ENCODE data around the gene NDUFAF8.
A peak's percentile ranks its signal among the peaks of the same experiment; 100 is the strongest.

Gene NDUFAF8

DNA sequence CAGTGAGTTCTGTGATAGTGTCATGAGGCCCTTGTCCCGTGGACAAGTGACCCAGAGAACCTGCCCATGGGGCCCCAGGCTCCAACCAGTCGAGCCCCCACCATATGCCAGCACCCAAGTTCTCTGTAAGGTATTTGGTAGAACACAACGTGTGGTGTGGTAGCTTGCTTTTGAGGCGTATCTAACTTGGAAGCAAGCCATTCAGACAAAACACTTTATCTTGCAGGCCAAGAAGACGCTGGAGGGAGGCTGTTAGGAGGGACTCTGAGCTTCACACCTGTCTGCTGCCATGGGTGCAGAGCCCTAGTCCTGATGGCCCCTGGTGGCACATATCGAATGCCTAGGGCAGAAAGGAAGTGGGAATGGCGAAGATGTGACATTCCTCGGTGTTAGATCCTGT is 1.6 kb downstream of the NDUFAF8 start:
- no peak for DNase-seq

DNA sequence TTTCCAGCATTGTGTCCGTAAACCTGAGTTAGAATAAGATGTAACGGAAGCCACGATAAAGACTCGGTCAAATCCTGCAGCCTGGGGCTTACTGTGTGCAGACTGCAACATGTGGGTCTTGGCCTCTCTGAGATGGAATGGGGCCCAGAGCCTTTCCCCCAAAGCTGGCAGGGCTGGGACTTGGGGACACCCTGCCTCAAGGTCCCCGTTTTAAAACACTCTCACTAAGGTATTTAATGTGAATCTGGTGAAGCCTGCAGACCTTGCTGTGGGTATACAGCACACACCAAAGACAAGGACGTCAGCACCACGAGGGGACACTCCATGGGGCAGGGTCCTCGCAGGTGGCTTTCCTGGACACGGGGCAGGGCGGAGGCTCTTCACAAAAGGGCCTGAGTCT is 2.1 kb downstream of the NDUFAF8 start:
- DNase-seq: no peak

DNA sequence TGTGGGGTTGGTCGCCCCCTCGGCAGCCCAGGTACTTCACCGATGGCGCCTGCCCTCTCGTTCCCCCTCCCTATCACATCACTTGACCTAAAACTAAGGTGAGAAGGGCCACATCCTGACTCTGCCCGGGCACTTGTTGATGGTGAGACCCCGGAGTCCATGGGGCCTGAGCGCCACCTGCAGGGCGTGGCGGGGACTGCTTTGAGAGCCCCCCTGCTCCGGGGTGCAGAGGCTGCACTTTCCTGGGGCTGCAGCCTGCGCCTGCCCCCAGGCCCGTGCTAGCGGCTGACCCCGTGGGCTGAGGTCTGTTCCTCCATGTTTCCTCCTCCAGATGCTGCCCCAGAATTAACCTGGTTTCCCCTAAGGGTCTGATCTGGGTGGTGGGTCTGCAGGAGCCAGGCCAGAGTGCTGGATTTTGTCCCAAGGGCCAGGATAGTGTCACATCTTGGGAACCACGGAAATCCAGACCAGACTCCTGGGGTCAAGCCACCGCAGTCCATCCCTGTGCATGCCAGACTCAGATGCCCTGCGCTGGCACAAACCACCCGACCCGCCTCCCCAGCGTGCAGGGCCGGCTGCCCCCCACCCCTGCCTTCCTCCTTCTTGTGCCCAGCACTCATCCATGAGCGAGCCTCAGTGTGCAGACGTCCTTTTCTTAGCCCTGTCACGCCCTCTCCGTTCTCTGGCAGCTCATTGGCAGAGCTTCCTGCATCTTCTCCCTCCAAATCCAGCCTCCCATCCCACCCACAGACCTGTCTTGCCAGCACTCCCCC is 2.7 kb downstream of the NDUFAF8 start:
- peak; percentile 73 for DNase-seq

DNA sequence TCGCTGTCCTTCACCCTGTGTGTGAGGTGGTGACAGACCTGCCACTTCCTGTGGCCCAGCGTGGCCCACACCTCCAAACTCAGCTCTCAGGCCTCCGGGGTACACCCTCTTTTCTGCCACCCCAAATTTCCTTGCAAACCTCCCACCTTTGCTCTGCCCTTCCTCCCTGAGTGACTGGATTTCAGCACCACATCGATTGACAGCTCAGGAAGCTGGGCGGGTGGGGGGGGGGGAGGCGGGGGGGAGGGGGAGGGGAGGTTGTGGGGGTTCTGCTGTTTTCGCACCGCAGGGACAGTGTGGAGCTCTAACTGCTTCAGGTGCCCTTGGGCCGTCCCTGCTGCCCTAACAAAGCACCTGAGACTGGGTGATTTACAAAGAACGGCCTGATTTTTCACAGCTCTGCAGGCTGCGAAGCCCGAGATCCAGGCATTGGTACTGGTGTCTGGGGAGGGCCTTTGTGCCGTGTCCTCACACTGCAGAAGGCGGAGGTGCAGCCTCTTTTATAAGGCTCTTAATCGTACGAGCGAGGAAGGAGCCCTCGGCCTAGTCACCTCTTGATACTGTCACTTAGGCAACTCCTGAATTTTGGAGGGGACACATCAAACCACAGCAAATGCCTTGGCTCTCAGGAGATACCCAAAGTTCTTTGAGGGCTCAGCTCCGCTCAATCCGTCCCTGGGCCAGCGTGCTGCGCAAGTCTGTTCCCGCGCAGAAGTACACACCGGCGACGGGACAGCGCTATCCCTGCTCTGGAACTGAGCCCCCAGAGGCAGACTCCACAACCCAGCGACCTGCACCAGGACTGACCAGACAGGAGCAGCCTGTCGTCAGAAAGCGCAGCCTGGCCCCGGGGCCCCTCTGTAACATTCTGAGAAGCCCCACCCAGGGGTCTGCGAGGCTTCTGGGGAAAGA is 3.6 kb downstream of the NDUFAF8 start:
- no peak for DNase-seq

DNA sequence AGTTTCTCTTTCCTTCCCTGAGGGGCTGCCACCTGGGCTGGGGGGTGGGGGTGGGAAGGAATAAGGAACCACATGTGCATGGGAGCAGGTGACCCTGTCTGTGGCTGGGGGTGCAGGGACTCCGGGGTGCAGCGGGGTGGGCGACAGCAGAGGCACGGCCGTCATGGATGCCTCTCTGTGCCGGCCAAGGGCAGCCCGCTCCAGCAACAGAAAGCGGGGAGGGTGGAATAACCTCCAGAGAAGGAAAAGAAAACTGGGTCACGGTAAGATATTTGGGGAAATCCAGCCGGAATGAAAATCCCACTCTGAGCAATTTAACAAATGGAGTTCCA is 4.2 kb downstream of the NDUFAF8 start:
- no peak for DNase-seq

DNA sequence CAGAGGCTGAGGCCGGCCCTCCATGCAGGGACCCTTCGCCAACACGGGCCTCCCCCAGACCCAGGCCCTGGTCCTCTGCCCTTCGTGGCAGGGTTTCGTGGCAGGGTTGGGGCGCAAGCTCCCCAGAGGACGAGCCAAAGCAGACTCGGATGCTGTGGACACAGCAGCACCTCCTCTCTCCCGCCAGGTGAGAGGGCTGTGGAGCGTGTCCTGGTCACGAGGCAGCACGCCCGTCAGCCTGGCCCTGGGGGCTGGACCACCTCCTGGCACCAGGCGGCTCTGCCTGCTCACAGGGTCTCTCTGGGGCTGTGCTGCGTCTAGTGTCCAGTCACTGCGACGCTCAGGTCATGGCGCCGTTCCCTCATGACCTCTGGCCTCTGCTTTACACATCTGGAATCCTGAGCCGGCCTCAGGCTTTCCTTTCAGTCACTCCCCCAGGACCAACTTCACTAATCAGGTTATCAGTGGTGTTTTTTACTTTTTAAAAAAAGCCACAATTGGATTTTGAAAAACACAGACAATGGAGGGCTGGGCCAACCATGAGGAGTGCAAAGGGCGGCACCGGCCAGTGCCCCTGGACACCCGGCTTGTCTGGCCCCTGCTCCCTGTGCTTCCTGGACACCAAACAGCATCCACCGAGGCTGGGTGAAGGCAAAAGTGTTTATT is 5.4 kb downstream of the NDUFAF8 start:
- no peak for DNase-seq

DNA sequence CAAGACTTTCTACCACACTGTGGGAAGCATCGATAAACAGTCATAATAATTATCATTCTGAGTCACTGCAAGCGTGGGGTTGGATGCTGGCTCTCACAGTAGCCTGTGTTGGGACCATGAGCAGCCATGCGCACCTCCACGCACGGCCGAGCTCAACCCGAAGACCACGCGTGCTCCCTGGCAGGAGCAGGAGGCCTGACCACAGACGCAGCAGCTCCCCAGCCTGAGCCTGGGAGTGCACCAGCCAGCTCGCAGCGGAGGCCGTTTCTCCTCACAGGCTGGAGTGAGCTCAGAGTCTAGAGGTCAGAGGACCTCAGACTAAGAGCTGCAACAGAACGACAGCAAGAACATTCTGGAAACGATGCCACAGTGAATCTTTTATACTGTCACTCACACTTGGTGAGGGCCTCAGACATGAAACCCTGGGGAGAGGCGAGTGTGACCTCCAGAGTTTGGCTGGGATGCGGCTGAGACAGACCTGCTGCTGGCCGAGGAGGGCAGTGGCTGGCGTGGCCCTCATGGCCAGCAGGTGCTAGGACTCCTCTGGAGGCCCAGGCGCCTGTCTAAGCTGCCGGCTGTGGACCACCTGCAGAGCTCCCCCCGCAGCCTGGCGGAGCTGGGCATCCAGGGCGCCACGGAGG is 6.0 kb downstream of the NDUFAF8 start:
- no peak for DNase-seq

DNA sequence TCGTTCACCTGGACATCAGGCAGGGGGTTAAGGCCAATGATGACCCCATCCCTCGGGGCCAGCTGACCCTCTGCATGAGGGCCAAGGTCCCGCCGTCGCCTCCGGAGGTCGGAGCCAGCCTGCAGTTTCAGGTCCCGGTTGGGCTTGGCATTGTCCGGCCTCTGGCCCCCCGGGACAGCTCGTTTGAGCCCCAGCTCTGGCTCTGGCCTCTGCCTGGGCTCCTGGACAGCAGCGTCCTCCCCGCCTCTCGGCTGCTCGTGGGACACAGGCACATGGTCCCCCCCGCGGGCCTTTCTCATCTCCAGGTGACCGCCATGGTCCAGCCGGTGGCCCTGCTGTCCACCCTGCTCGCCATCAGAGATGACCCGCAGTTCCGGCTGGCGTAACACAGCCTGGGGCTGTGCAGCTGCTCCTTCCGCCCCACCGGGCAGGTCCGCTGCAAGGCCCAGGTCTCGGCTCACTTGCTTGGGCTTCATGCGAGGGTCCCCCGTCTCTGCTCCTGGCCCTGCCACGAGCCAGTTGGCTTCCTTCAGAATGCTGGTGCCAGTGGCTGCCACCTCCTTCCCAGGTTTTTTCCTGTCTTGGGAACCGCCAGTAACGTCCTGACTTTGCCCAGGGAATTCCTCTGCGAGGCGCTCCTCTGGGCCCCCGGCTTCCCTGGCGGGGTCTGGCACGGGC is 6.7 kb downstream of the NDUFAF8 start:
- no peak for DNase-seq

DNA sequence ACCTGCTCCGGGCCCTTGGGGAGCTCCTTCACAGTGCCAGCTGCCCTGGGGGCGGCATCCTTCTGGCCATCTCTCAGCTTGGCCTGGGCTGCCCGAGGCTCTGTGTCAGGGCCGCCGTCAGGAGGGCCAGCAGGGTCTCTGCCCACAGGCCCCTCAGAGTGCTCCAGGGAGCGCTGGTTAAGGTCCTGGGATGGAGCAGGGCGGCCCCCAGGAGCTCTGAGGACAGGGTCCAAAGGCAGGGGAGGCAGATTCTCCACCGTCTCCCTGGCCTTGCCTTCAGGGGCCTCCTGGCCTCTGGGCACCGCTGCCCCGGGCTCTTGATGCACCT is 7.2 kb downstream of the NDUFAF8 start:
- DNase-seq: no peak

DNA sequence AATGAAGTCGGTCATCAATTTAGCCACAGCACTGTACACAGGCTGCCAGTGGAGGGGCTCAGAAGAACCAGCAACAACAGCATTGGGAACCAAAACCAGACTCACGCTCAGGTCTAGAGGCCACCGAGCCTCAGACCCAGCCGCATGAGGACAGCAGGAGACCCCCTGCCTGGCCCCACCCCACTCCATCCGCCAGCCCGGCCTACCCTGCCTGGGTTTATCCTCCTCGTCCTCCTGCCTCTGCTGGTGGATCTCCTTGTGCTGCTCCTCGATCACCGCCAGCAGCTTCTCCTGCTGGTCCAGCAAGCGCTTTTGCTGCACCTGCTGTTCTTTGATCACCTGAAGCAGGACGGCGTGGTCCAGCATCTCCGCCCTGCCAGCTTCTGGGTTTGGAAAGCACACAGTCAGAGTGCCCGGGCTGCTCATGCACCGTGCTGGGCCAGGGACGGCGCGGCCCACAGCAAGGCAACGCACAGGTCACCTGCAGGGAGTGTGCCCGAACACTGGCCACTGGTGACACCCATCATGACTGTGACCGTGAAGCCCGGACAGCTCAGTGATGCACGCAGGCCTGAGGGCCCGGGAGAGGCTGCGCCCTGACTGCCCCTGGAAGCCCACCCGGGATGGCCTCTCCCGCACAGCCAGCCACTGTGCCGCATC is 7.7 kb downstream of the NDUFAF8 start:
- no peak for DNase-seq

DNA sequence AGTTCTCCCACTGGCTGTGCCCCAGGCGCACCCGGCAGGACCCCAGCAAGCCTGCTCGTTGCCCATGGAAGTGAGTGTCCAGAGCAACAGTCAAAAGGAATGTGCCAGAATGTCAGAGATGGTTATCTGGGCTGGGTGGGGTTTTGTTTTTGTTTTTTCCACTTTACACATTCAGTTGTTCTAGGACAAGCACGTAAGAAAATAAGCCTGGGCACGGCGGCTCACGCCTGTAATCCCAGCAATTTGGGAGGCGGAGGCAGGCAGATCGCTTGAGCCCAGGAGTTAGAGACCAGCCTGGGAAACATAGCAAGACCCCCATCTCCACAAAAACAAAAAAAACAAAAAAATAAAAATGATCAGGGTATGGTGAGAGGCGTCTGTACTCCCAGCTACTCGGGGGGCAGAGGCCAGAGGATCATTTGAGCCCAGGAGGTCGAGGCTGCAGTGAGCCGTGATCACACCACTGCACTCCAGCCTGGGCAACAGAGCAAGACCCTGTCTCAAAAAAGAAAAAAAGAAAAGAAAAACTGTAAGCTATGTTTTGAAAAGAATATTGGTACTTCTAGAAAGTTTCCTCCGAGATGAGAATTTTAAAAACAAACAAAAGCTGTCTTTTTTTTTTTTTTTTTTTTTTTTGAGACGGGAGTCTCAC is 8.3 kb downstream of the NDUFAF8 start:
- DNase-seq: no peak

DNA sequence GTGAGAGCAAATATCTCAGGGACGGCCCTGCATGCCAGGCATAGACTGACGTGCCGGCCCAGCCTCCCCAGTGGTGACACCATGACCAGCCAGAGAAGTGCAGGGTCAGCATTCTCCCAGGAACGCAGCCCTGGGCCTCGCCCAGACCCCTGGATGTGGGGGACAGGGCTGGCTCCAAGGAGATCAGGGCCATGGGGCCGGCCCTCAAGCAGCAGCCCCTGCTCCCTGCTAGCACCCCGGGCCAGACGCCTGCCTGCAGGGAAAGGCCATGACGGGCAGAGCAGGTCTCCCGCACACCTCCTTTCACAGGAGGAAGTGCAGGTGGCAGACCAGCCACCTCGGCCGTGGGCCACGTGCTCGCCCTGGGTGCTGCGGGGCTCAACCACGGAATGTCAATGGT is 9.5 kb downstream of the NDUFAF8 start:
- no peak for DNase-seq

DNA sequence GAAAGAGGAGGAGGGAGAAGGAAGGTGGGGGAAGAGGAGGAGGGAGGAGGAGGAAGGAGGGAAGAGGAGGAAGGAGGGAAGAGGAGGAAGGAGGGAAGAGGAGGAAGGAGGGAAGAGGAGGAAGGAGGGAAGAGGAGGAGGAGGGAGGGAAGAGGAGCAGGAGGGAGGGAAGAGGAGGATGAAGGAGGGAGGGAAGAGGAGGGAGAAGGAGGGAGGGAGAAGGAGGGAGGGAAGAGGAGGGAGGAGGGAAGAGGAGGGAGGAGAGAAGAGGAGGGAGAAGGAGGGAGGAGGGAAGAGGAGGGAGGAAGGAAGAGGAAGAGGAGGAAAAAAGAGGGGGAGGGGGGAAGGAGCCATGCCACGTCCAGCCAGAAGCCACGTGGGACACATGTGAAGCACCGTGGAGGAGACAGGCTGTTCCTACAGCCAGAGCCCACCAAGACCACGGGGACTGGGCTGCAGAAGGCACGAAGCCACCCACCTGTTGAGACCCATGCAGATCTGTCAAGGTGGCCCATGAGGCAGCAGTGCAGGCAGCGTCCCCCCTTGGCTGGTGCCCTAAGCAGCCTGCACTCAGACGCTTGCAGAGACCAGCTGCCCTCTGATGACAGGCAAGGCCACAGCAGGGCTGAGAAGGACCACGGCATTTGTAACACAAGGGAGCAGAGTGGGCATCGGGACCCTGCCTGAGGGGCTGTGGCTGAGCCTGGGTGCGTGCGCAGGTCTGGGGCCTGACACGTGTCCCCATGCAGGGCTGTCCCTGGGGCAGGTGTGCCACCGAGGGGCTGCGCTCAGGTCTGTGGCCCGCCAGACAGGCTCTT is 10.3 kb downstream of the NDUFAF8 start:
- no peak for DNase-seq

DNA sequence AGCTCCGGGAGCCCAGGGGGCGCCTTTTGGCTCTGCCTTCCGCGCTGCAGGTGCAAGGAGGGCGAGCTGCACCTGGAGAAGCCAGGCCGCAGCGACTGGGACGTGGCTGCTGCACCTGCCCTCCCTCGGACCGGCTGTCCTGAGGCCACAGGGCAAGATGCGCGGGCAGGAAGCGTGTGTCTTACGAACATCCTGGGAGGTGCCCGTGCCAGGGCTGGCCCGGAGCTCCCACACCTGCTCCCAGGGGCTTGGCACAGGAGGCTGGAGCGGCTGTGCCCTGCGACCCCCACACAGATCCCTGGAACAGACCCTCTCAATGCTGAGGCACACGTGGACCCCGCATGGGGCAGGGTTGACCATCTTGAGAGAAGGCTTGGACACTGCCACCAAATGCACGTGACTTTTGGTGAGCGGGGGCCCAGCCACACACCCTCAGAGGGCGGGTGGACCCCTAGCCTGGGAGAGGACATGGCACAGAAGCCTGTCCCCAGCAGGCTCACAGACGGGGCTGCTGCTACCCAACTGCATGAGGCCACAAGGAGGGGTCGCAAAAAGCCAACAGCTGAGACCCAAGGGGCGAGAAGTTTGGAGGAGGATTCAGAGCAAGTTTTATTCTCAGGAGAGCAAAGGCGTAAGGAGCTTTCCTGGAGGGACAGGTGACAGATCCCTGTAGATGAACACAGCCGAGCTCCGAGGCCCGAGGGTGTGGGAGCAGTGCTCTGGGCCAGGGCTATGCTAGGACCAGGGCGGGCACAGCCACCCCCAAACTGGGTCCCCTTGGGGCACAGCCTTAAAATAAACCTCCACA is 11.4 kb downstream of the NDUFAF8 start:
- DNase-seq: no peak

DNA sequence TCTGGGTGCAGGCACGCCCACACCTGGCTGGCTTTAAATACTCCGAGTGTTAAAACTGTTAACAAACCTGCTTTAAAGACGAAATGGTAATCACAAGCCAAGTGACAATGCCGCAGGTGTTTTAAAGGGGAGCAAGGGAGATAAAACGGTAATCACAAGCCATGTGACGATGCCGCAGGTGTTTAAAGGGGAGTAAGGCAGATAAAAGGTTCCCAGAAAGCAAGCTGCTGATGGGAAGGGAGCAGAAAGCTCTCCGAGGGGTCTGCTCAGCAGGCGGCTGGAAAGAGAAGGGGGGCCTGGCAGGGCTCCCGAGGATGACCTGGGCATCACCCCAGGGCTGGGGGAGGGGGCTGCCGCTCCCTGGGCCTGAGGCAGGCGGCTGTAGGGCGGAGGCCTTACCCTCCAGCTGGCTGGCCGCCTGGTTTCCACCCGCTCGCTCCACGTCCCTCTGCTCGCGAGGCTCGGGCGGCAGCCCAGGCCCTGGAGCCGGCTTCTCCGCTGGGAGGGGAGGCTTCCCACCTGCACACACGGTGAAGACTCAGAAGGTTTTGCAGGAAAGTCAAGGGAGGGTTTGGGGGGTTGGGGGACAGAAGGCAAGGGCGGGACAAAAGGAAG is 12.1 kb downstream of the NDUFAF8 start:
- no peak for DNase-seq

DNA sequence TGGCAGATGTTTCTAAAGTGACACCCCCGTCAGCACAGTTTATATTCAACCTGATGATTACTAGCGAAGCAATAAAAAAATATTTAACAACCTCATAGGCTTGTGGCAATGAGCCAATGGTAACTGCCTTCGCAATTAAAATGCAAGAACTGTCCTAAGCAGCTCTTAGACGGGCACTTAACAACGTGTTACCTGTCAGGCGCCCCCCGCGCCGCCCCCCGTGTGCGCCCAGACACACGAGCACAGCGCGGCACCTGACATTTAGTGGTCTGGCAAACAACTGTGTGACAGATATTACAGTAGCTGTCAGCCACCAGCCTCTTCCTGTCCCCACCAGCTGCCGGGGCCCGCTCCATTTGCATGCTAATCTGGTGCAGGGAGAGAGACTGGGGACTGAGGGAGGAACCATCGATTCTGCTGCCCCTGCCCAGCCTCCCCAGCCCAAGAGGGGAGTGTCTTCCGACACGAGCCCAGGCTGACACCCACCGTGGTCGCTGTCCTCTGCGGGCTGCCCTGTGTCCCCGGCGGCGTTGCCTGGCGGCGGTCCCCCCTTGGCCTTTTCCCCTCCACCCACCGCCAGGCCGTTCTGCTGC is 12.7 kb downstream of the NDUFAF8 start:
- DNase-seq: no peak

DNA sequence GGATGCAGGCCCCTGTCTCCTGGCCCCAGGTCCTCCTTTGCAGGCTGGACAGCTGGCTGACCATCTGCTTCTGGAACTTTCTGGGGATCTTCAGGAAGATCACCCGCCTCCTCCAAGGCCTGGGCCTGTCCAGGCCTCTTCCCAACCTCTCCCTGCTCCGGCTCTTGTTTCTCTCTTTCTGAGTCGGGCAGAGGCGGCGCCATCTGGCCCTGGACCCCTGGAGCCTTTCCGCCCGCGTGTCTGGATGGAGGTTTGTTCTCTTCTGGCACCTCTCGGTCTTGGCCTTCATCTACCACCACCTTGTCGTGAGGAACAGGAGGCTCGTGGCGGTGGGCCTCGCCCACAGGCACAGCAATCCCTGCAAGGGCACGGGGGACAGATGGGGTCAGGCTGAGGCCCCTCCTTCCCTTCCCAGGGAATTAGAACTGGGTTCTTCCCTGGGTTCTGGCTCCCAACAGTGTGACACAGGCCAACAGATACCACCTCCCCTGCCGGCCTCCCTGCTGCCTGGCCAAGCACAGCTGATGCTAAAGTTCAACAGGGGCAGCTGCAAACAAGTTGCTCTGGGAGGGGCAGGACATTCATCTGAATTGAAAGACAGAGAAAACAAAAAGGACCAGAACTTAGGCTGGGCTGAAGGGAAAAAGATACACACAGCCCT is 13.3 kb downstream of the NDUFAF8 start:
- no peak for DNase-seq

DNA sequence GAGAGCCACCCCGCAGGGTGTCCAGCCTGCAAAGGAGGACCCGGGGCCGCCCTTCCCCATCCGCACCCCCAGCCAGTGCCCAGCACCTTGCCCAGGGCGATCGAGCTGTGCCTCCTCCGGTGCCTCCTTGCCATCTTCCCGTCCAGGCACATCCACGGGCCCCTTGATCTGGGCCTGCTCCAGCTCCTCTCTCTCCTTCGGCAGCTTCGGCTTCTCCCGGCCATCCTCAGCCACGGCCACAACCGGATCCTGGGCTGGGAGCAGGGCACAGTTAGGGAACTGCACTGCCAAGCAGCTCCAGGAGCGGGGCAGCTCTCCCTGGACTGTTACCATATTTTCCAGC is 13.8 kb downstream of the NDUFAF8 start:
- DNase-seq: no peak
